HG03064 (cell line): Measurements from ENCODE around the gene KLRF1.
A peak's percentile ranks its signal among the peaks of the same experiment; 100 is the strongest.

ENCODE experiments used
- ATAC-seq: cut with Tn5 transposase; IDR thresholded peaks from one replicate; pipeline ENCODE4 v1.9.1; 2021; ENCODE audit warnings: low read depth; ENCODE audit not compliant: unreplicated experiment

The KLRF1 gene, protein sequence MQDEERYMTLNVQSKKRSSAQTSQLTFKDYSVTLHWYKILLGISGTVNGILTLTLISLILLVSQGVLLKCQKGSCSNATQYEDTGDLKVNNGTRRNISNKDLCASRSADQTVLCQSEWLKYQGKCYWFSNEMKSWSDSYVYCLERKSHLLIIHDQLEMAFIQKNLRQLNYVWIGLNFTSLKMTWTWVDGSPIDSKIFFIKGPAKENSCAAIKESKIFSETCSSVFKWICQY

GRCh38 chr12:9827209-9827888, at the start of gene KLRF1:
TSS of gene KLRF1 (plus strand) at chr12:9827481. CDS start at chr12:9827545, 64 bp downstream.
- ATAC-seq = no peak

GRCh38 chr12:9779209-9779608, 48.1 kb upstream of the KLRF1 start:
- no peak for ATAC-seq

GRCh38 chr12:9781360-9781759, 45.9 kb upstream of the KLRF1 start:
- no peak for ATAC-seq

DNA sequence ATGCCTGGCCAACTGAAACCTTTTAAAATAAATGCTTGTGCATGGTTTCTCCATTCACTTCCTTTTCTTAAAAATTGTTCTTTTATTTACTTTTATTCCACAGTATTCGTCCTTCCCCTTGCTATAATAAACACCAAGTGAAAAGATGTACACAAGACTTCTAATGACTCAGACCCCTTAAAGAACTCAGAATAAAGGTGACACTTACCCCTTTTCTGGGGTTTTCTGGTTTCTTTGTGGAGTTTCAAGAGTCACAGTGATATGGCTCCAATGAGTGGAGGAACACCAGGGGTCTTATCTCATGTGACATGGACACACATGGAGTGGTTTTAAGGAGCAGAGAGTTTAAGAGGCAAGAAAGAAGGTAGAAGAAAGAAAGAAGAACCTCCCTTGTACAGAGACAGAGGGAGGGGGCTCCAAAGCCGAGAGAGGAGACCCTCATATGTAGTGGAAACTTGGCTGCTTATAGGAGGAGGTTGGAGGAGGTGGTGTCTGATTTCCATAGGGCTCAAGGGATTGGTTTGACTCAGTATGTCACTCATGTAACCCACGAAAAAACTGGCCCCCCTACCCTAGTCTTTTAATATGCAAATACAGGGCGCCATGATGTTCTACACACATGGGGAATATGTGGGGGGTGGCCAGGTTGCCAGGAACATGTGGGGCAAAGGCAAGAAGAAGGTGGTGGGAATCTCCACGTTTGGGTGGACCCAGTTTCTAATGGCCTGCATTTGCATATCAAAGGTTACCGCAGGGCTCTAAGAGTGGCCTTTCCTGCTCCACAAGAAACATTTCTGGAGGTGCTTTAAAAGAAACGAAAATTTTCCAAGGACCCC, 44.5 kb upstream of the KLRF1 start:
- no peak for ATAC-seq

DNA sequence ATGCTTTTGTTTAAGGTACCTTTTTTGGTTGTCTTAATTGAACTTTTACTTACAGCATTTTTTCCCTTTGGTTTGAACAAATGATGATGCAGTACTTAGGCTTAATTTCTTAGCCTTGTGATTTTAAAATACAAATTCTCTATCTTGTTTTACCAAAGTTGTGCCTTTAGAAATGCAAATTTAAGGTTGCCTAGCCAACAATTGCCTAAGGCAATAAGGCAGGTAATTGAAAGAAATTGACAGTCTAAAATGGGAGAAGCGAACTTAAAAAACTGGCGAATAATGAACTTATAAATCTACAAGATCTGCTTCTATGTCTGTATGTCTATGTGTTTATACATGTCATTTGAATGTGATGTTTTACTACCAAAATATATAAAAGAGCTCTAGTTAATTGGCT, 43.0 kb upstream of the KLRF1 start:
- no peak for ATAC-seq

DNA sequence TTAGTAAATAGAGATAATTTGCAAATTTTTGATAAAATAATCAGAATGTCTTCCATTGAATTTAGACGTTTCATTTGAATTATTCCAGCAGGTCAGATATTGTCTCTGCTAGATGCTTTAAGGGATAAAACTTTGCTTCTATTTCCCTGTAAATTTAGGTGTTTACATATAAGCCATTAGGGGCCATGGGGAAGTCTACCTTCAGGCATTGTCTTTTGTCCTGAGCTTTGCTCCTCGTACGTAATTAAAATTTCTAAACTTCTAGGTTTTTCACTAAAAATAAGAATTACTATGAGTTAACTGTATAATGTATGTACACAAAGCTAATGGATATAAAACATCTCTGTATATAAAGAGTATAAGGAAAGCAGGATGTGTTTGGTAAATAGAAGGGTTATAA, 42.5 kb upstream of the KLRF1 start:
- no peak for ATAC-seq

DNA sequence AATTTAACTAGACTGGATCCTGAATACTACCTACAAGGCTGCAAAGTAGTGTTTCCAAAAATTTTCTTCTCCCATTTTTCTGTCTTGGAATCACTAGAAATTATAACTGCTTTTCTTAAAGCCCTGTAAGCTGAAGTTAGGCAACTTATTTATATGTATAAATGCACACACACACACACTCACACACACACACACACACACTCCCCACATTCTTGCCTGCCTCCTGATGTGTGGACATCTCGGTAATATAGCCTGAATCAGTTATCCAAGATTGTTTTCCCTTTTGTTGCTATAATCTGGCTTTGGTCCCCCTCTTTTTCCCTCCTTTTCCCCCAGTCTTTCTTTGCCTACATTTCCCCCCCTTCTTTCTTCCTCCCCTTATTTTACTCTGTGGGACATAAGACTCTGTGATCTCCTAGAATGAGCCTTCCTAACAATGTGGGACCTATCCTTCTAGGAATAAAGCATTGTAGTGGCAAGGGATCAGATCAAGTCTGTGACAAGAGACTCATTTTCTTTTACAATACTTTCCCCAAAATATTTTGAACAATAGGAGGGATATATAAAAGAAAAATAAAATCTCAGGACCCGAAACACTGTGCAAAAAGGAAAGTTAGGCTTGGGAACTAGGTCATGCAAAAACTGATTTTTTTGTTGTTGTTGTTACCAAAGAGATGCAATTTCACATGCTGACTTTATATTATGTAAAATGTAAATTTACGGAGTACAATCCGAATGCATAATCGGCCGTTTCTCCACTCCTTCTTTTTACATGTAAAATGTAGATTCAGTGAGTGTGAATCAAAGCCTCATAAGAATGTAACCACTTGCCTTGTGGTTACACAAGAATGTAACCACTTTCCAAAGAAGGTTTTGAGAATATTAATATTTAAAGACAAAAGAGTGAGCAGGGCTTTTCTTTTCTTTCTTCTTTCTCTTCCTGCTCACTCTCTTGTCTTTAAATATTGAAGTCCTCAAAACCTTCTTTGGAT, 40.3 kb upstream of the KLRF1 start:
- ATAC-seq = no peak

DNA sequence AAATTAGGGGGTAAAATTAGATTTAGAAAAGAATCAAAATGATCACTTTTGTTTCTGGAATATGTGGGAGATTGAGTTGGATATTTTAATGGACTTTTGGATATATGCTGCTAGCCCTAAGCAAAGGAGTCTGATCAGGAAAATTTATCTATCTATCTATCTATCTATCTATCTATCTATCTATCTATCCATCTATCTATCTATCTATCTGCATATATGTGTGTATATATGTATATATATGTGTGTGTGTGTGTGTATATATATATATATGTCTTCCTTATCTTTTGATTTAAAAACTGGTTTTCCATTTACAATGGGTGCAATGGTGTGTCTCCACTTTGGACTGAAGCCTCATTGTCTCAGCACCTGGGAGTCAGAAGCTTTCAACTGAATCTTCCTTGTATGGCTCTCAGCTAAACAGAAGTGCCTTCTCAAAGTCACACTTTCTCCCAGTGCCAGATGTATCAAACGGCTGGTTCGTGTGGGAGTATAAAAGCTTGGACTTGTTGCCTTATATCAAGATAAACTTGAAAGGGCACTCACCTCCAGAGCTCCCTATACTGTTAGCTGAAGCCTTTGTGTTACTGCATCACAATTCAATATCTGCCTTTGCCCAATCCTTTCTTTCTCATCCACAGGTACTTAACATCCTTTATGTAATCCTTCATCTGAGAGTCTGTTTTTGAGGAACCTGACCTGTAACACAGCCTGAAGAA, 34.9 kb upstream of the KLRF1 start:
- ATAC-seq = no peak

DNA sequence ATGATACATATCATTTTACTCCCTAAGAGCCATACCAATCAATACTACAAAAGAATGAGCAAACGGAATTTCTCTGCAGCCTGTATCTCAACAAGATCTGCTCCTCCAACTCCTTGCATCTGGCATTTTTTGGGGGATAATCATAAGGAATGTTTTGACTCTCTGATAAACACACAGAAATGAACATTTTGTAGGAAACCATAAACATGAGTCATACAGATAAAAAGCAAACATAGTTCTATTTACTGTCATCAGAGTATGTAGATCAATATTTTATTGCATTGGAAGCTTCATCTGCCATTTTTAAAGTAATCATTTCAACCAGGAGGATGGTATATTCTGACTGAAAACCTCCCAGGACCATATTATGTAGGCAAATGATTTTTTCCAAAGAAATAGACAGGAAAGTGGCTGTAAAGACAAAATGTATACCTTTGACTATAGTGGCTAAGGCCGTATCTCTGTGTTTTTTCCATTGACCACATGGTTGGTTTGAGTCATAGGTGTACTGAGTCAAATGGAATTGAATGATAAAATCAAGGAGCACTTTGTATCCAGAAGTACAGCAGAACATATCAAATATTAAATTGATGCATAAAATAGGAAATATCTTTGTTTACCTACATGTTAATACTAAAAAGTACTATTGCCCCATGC, 34.2 kb upstream of the KLRF1 start:
- ATAC-seq = no peak

DNA sequence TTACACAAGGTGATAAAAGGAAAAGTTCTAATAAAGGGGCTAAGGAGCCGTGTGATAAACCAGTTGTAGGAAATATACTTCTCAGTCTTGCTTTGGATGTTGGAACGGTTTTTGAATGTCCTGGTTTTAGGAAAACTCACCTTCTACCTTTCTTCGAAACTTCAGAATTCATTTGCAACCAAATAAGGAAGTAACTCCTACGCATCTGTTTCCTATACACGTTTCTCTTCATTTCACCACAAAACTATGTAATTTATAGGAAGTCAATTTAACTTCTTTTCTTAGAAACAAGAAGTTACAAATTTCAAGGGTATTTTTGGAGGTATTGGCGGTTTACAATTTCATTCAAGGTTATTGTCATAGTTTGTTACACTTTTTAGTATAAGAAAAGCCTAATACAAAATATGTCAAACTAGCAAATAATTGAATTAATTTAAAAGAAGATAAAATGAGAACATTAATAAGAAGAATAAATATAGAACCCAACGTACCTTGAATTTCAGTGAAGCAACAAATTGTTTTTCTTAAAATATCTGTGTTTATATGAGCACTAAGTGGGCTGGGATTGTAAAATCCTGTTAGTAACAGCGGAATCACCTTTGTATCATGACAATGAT, 33.4 kb upstream of the KLRF1 start:
- ATAC-seq = no peak

- no peak for ATAC-seq
Observed at GRCh38 chr12:9794484-9795093, 32.7 kb upstream of the KLRF1 start.

GRCh38 chr12:9795945-9796344, 31.3 kb upstream of the KLRF1 start:
- ATAC-seq = no peak

GRCh38 chr12:9796346-9796745, 30.9 kb upstream of the KLRF1 start:
- ATAC-seq = no peak

DNA sequence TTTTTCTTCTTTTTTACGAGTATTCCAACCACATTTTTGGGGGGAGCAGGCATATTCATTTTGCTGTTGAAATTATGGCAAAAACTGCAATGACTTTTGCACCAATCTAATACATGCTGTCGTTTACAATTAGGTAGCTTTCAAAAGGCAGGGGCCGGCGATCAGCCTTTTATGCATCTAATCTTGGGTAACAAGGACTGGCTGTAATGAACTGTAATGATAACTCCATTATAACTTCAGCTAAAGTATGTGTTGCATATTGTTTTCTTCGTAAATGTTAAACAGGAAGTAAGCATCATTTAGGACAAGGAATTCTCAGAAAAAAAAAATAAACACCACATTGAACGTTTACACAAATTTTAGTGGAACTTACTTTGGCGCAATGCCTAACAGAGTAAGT, 30.3 kb upstream of the KLRF1 start:
- ATAC-seq = no peak

- peak; percentile 88 for ATAC-seq
Observed at GRCh38 chr12:9797722-9798619, 29.3 kb upstream of the KLRF1 start.

- no peak for ATAC-seq
Observed at GRCh38 chr12:9799961-9800360, 27.3 kb upstream of the KLRF1 start.

GRCh38 chr12:9805883-9806282, 21.4 kb upstream of the KLRF1 start:
- ATAC-seq = no peak
